GM19324 (cell line): ENCODE measurements around the gene CKB.

Source experiments
- ATAC-seq: cut with Tn5 transposase; IDR thresholded peaks from one replicate; pipeline ENCODE4 v1.9.1; 2021; ENCODE audit warnings: mild to moderate bottlenecking, moderate library complexity; ENCODE audit not compliant: unreplicated experiment, low FRiP score

CKB gene

DNA sequence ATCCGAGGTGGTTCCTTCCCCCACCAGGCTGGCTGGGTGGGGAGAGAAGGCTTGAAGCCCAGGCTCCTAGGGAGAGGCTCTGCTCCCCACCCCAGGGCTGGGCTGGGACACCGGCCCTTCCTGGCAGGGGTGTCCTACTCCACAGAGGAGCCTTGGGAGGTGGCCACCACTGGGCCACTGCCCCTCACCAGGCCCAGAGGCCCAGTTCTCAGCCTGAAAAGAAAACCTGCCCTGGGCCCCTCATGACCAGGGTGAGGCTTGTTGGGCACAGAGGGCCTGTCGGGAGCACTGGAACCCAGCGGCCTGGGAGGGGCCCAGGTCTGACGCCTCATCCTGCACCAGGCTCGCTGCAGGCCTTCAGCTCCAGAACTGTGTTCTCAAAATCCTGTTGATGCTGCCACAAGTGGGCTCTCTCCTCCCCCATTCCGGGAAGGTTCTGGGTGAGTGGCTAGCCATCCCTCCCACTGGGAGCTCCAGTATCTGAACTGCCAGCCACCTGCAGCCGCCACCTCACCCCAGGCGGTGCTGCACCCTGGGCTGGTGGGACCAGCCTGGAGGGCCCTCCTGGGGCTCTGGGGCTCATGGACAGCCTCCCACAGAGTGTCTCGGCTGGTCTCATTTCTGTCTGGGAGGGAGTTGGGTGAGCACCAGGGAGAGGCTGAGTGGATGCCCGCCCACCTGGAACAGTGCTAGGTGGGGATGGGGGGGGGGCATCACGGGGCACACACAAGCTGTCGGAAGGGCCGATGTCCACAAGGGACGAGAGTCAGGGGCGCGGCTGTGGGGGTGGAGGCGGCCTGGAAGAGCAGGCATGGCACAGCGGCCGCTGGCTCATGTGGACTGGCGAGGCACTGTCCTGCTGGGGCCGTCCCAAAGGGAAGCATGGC lies 28.1 kb upstream of the CKB start:
- ATAC-seq: no peak

DNA sequence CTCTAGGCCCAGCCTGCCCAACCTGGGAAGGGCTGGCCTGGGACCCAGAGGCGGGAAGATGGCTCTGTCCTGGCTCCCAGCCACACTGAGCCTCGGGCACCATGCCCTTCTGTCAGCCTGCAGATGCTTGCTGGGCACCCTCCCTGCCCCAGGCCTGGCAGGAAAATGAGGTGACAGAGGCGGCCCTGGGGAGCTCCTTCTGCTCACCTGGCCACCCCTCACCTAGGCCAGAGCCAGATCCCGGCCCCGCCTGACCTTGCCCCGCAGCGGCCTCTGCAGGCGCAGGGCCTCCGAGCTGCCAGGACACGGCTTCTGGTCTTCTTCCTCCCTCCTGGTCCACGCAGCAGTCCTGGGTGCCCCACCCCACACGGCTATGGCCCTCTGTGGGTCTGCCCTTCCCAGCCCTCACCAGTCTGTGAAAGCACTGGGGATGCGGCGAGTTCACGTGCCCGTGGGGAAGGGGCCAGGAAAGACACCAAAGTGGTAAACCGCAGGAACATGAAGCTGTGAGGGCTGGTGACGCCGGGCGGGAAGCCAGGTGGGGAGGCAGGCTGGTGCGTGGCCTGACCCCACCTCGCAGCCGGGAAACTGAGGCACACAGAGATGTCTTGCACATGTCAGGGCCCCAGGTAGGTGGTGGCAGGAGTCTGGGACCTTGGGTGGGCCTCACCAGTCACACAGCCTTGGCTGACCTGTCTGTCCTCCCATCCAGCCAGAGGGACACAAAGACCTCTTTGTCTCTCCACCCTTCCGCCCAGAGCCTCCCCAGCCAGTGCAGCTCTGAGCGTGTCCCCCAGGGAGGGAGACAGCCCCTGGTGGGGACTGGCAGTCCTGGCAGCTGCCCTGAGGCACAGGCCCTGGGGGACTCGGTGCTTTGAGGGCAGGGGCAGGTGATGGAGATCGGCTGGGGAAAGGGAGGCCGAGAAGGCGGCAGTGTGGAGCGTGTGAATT lies 27.0 kb upstream of the CKB start:
- no peak for ATAC-seq

DNA sequence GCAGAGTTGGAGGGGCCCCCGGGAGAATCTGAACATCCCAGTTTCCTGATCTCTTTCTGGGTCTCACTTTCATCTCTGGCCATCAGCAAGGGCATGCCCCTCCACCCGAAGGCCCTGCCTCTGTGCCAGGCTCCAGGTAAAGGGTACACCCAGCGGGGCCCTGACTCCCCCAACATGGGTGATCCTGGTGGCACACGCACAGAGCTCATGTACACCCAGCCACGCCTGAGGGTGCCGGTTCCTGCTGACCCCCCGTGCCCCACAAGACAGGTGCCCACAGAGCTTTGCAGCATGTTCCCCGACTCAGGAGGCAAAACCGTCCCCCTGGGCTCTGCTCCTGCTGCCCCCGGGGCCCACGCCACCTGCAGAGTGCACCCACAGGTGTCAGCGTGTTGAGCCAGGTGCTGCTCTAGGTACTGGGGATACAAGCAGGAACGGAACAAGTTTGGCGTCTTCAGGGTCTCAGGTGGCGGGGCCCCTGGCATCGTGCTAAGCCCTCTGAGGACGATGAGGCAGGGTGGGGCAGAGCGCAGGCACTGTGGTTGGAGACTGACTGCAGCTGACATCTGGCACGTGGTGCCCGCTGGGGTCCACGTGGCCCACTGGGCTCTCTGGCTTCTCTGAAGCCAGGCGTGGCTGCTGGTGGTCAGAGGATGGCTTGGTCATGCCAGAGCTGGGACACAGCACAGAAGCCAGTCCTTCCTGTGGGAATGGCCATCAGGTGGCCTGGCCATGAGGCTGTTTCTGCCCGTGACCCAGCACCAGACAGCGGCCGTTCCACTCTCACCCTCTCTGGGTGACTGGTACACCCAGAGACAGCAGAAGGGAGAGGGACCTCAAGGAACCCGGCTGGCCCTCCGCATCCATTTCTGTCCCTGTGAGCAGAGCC lies 26.1 kb upstream of the CKB start:
- no peak for ATAC-seq

DNA sequence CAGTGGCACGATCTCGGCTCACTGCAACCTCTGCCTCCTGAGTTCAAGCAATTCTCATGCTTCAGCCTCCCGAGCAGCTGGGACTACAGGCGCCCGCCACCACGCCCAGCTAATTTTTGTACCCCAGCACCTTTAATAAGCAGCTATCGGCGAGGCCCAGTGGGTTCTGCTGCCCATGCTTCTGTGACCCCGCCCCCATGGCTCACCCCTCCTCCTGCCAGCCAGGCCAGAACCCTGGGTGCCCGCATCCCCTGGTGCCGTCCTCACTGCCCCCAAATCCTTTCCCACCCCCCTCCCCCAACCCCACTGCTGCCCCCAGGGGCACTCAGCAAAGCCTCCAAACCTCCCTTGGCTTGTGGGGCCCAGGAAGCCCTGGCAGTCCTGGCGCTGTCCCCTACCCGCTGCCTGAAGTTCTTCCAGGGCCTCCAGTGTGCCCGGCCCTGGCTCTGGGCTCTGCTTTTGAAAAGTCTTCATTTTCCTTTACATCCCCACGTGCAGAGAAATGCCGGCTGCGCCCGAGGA lies 25.4 kb upstream of the CKB start:
- no peak for ATAC-seq

DNA sequence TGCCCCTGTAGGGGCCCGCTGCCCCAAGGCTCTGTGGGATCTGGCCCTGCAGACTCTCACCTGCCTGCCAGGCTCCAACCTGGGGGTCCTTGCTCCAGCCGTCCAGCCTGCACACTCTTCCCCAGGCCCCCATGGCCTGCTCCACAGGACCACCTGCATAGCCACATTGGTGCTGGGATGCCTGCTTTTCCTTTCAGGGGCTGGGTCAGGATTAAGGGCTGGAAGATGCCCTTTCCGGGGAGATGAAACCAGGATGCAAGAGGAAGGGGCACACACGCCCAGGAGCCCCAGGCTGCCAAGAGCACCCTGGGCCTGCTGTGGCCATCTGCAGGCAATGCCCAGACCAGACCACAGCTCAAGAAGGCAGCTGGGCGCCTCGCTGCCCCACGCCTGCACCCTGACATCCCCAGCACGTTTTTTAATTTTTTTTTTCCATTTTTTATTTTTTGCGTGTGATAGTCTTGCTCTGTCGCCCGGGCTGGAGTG lies 24.9 kb upstream of the CKB start:
- ATAC-seq: no peak

DNA sequence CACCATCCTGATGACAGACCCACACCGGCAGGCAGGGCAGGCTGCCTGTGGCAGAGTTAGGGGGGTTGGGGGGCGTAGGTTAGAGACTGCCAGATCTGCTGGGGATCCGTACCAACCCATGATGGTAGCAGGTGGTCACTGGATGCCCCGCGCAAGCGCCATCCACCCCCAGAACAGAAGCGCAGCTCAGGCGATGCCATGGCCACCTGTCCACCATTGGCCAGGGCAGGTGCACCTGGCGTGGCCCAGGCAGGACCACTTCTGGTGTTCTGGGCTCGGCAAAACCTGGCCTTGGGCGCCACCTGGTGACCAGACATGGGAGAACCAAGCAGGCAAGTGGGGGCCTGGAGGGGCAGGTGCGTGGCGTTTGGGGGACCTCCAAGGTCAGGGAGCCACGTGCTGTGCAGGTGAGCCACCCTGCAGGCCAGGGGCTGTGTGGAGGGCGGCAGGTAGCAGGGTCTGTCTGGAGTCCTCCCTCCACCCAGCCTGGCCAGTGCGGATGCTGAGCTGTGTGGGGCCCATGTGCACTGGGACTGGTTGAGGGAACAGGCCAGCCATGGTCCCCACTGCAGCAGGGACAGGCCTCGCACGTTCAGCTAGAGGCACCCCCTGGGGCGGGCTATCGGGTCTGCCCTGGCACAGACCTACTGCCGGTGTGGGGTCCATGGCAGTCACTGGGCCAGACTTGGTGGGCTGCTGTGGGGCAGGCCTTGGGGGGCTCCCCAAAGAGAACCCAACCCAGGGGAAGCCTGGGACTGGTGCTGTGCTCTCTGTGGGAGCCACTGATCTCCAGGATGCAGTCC lies 24.2 kb upstream of the CKB start:
- ATAC-seq: no peak

DNA sequence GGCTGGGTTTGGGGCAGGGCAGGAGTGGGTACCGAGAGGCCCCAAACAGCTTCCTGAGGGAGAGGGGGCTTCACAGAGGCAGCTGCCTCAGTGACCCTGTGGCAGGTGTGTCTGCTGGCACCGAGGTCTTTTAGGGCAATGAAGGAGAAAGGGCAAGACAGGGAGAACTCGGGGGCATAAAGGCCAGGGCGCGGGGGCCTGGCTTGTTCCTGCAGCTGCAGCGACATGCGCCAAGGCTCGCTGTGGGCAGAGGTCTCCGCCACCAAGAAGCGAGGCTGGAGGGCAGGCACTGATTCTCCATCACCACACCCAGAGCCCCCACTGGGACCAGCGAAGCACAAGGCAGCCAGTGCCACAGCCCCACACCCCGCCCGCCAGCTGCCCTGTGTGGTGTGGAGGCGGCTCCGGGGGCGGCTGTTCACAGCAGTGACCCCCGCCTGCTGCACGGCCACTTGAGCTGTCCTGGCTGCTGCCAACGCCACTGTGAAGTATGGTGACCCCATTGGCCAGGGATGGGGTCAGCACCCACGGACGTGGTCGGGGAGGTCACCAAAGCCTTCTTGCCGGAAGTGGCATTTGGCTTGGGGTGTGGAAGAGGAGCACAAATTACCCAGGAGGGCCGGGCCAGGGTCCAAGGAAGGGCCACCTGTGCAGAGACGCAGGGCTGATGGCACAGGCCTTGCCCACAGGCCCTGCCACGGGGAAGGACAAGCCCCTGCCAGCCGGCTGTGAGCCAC lies 23.5 kb upstream of the CKB start:
- no peak for ATAC-seq

DNA sequence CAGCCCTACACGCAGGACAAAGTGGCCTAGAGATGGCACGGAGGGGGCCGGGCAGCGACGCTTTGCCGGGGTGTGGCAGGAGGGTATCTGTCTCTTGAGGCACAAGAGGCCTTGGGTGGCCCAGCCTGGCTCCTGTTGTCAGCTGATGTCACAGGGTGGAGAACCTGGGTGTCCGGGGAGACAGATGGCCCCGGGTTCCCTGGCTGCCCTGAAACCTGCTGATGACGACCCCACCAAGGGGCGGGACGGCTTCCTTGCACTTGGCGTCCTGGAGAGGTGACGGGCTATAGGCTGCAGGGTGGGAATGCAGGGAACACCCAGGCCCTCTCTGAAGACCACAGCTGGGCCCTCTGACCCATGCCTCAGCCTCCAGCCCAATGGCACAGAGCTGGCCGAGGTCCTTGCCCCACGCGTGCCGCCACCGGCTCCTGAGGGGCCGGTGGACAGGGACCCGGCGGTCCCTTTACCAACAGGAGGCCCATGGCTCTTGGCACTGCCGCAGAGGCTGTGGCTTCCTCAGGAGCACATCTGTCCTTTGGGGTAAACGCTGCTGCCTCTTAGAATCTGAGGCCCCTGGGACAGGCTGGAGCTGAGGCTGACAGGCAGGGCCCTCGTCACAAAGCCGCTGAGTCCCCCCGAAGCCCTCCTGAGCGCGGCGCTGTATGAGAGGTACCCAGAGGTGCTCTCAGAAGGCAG lies 22.7 kb upstream of the CKB start:
- no peak for ATAC-seq

DNA sequence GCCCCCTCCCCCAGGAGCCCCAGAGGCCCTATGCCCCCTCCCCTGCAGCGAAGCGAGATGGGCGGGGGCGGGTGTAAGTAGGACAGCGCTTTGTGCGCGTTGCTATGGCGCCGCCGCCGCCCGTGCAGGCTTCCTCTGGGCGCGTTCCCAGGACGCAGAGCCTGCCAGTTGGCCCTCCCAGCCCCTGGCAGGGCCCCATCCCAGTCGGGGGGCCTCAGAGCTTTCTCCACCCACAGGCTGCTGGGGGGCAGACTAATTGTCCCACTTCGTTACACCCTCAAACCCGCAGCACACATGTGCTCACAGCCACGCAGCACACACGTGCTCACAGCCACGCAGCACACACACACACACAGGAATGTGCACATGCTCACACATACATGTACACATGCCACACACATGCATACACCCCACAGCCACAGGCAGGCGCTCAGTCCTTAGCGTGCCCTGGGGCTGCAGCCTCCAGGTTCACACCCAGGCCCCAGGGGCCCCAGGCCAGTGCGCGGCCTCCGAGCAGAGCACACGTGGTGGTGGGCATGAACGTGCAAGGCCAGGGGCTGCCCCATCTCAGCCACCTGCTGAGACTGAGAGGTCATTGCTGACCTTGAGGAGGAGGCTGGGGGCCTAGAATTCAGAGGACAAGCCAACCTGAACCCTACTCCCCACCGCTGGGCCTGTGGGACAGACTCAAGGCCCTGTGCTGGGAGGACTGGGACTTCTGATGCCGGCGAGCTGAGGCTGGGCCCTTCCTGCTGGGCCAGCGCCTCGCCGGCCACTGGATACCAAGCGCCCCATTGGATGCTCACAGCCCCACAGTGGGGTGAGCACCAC lies 22.0 kb upstream of the CKB start:
- no peak for ATAC-seq

DNA sequence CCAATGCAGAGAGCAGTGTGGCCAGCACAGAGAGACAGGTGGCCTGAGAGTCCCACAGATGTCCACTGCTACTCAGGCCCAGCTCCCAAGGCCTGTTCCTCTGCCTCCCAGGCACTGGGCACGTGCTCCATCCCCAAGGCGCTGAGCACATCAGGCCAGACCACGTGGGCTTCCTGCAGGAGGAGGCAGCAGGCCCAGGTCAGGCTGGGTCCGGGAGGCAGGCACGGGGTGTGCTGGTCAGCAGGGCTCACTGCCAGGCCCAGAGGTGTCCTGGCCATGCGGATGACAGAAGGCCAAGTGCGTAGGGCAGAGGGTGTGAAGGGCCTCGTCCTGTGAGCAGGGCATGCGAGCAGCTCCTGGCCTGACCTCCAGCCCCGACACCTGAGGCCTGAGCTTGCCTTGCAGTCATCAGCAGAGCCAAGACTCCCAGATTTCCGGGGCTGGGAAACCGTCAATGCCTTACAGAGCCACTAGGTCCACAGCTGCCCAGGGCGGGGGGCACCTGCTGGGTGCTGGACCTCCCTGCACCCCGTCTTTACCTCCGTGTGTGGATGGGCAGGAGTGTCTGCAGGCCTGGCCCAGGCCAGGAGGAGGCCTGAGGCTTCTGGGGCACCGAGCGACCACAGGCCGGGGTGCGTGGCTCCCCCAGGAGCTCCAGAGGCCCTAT lies 21.2 kb upstream of the CKB start:
- no peak for ATAC-seq

DNA sequence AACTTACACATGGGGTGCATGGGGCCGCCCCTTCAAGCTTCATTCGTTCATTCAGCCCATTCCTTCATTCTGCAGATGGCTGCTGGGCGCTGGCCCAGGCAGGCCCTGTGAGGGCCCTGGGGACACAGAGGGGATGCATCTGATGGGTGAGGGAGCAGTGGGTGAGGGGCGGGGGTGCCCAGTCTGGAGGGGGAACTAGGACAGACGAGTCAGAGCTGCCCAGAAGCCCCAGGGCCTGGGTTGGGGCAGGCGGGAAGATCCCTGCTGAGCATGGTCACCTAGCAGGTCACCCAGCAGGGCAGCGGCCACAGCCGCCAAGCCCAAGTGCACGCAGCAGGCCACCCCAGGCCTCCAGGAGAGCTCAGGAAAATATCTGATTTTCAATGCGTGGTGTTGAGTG lies 20.5 kb upstream of the CKB start:
- ATAC-seq: no peak

DNA sequence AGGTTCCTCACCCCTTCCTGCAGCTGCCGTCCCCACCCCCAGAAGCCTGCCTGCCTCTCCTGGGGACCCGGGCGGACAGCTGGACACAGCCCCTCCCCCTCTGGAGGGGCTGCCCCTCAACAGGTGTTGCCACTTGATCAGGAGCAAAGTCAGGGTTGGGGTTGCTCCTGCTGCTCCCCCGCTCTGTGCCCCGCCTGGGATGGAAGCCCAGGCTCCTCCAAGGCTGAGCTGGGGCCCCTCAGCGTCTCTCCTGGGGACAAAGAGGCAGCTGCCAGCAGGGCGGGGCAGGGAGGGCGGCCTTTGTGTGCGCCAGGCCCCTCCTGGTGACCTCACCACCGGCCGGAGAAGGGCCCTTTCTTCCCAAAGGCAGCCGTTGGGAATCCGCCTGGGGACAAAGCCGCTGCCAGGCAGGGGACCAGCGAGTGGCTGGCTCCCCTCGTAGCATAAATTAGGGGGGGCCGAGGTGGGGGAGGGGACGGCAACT lies 20.0 kb upstream of the CKB start:
- ATAC-seq: no peak

DNA sequence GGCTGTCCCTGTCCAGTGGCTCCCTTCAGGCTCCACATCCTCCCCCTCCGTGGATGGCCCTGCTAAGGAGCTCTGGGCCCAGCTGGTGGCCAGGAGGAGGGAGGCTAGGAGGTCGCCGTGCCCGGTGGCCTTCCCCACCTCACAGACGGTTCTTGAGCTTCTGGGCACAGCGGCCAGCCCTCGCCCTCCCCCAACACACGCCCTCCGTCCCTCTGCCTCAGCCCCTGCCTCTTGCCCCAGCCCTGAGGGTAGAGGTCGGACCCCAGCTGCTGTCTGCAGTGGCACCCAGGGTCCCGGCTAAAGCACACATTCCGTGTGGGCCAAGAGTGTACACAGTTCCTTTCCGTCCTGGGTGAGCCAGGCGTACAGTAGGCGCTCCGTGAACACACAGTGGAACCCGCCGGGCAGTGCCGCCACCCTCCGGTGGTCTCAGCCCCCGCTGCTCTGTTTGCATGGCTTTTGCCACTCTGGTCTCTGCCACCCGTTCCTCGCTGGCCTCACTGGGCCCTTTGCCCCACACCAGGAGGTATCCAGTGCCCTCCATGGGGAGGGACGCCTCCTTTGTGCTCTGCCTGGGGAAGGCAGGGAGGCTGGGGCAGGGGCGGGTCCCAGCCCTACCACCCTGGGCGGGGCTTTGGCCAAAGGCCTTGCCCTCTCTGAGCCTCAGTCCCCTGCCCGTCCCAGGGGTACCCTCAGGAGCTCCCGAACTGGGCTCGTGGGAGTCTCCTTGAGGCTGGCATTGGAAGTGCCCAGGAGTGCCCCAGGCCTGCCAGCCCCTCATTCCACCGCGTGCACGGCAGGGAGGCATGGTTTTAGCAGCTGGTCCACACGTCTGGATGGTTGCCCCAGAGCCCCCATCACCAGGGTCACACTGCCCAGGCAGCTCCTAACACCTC lies 19.3 kb upstream of the CKB start:
- ATAC-seq: no peak

DNA sequence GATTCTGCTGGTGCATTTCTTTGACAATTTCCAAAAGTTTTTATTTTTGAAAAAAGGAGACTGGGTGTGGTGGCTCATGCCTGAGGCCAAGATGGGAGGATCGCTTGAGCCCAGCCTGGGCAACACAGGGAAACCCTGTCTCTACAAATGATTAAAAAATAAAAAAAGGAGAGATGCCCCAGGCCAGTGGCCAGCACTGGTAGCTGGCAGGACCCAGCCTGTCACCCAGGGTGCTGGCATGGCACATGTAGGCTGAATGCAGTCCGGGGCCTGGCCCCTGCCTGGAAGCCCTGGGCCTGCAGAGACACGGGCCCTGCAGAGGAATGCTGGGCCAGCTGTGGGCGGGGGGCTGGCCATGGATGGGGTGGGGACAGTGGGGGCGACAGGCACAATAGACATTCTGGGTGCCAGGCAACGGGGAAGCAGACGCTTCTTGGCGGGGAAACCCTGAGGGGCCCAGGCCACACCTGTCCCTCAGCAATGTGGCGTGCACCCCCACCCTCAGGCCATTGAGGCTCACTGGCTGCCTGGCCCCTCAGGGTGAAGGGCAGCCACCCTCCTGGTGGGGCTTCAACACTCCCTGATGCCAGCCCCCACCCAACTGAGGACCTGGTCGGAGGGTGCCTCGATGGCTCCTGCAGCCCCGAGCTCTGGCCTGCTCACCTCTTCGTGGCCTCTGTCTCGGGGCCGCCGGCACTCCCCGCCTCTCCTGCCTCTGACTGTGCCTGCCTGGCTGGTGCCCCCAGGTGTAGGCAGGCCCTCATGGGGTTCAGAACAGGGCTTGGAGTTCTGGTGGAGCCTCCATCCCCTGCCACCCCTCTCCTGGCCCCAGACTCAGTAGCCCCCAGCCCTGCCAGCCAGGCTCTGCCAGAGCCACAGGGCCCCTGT lies 18.4 kb upstream of the CKB start:
- no peak for ATAC-seq
